ENCODE data around the gene UTF1.
"Not testable (repeated sequence)": the region's sequence is repeated elsewhere in the genome, so short reads cannot be mapped to it uniquely, and the experiment has no call there.

The UTF1 gene

GRCh38 chr10:133229265-133230043 is 563 bp upstream of the UTF1 start:
- DNase-seq, result no peak

- DNase-seq, result no peak
These were observed 574 bp downstream of the UTF1 start for GRCh38 chr10:133230387-133231195.

- no peak for DNase-seq
These were observed 1.4 kb downstream of the UTF1 start for GRCh38 chr10:133231244-133231945.

GRCh38 chr10:133231946-133232574 is 2.0 kb downstream of the UTF1 start:
- DNase-seq, result no peak

GRCh38 chr10:133234796-133235195 is 4.8 kb downstream of the UTF1 start:
- not testable (repeated sequence) for DNase-seq

- no peak for DNase-seq
These were observed 5.3 kb downstream of the UTF1 start for GRCh38 chr10:133235265-133235855.

GRCh38 chr10:133235932-133236331 is 5.9 kb downstream of the UTF1 start:
- DNase-seq, result no peak

- DNase-seq, result no peak
These were observed 6.6 kb downstream of the UTF1 start for GRCh38 chr10:133236401-133237240.

GRCh38 chr10:133237241-133237587 is 7.2 kb downstream of the UTF1 start:
- no peak for DNase-seq

- DNase-seq, result no peak
These were observed 7.8 kb downstream of the UTF1 start, which contains the start of gene VENTX for GRCh38 chr10:133237588-133238465. Gene VENTX, plus strand, starts transcription at chr10:133237855. Its CDS starts 60 bp downstream, at chr10:133237915.

GRCh38 chr10:133238466-133238804 is 8.4 kb downstream of the UTF1 start:
- DNase-seq, result no peak

- DNase-seq, result no peak
These were observed 10.0 kb downstream of the UTF1 start for GRCh38 chr10:133239990-133240389.

- DNase-seq, result no peak
These were observed 11.6 kb downstream of the UTF1 start for GRCh38 chr10:133241501-133242205.

- DNase-seq, result no peak
These were observed 12.8 kb downstream of the UTF1 start for GRCh38 chr10:133242611-133243356.

GRCh38 chr10:133243593-133243992 is 13.6 kb downstream of the UTF1 start:
- no peak for DNase-seq

- no peak for DNase-seq
These were observed 15.6 kb downstream of the UTF1 start for GRCh38 chr10:133245439-133246235.

GRCh38 chr10:133246236-133246626 is 16.2 kb downstream of the UTF1 start:
- no peak for DNase-seq

- no peak for DNase-seq
These were observed 17.8 kb downstream of the UTF1 start for GRCh38 chr10:133247681-133248333.
